Gastroesophageal sphincter (tissue), 4 donors: Measurements from ENCODE around the gene BOLA2B. TPM values are rescaled to one million over a fixed set of nuclear protein-coding genes. Genes with fewer than 3 reads are reported as not detected.

Experiments
- ATAC-seq: fragments of 150-250 bp; one replicate; pipeline ENCODE4 v1.9.1; 2016; ENCODE audit warnings: mild to moderate bottlenecking, moderate library complexity
- H3K27ac ChIP-seq, 4 donors: fragments of 200-600 bp; sonication (generic) in 3 of 4; 1 replicate in 3 of 4; 2 replicates in 1 of 4; pipeline ENCODE4 v1.5.1; 2016 to 2019
- H3K27me3 ChIP-seq: fragments of 200-600 bp; sonication (generic); one replicate; pipeline ENCODE4 v1.5.1; 2019
- H3K36me3 ChIP-seq, 2 donors: fragments of 200-600 bp; sonication (generic); one replicate each; pipeline ENCODE4 v1.5.1; 2019; ENCODE audit warnings: control low read depth in 1 of 2
- H3K4me1 ChIP-seq, 3 donors: fragments of 200-600 bp; sonication (generic); 1 replicate in 2 of 3; 2 replicates in 1 of 3; pipeline ENCODE4 v1.5.1; 2016 to 2019; ENCODE audit warnings: control low read depth in 2 of 3
- H3K4me3 ChIP-seq, 2 donors: fragments of 200-600 bp; sonication (generic); one replicate each; pipeline ENCODE4 v1.5.1; 2019; ENCODE audit warnings: mild to moderate bottlenecking in 1 of 2, moderate library complexity in 1 of 2
- H3K9me3 ChIP-seq, 3 donors: fragments of 200-600 bp; sonication (generic); one replicate each; pipeline ENCODE4 v1.5.1; 2017 to 2019; ENCODE audit warnings: control low read depth in 2 of 3
- EP300 ChIP-seq: sonication (generic); formaldehyde crosslinking; IDR thresholded peaks from one replicate; pipeline ENCODE4 v1.6.1; 2017; ENCODE audit warnings: antibody characterized with exemption, mild to moderate bottlenecking
- POLR2A ChIP-seq, 2 donors: fragments of 450-650 bp; IDR thresholded peaks; one replicate each; pipeline ENCODE4 v1.6.1; 2017; ENCODE audit warnings: antibody characterized with exemption in 2 of 2, mild to moderate bottlenecking in 2 of 2, moderate library complexity in 1 of 2
- POLR2AphosphoS5 ChIP-seq: sonication (generic); formaldehyde crosslinking; IDR thresholded peaks from one replicate; pipeline ENCODE4 v1.6.1; 2017; ENCODE audit warnings: antibody characterized with exemption
- WGBS, 2 donors: methylation state at CpG; one replicate each; pipeline ENCODE4 v1.1.5; 2018; ENCODE audit warnings: low coverage in 1 of 2; 5-methylcytosine and 5-hydroxymethylcytosine counted together
- small RNA-seq, 4 donors: library from RNA; depleted of rRNA; stranded (forward); fragments of <200 nt; gene quantifications; one replicate each; pipeline ENCODE3, GENCODE V24; 2016
- total RNA-seq, 4 donors: library from RNA; depleted of rRNA; stranded (reverse); fragments of >200 nt; gene quantifications; one replicate each; pipeline ENCODE4 v1.1.0, GENCODE V29; 2016
- TF ChIP-seq, protein P1 (sequence below), 4 experiments: fragments of 200-600 bp in 2 of 4; fragments of 450-650 bp in 2 of 4; sonication (generic) in 1 of 4; IDR thresholded peaks; one replicate each; pipeline ENCODE4 v1.5.1; 2017 to 2019; ENCODE audit warnings: antibody characterized with exemption in 4 of 4, mild to moderate bottlenecking in 2 of 4, moderate library complexity in 2 of 4

The BOLA2B gene
- total RNA-seq, 4 donors from 2014 or later, result 72.7 to 98.8 (median 88.4) TPM

DNA sequence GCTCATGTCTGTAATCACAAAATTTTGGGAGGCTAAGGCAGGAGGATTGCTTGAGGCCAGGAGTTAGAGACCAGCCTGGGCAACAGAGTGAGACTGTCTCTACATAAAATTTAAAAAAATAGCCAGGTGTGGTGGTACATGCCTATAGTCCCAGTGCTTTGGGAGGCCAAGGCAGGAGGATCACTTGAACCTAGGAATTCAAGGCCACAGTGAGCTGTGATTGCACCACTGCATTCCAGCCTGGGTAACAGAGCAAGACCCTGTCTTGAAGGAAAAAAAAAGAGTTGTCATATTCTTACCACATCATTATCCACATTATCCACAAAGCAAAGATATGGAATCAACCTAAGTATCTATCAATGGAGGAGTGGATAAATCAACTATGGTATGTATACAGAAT lies 49.4 kb downstream of the BOLA2B start:
- no peaks in the 10 kb centered on the region for H3K4me1 ChIP-seq
- H3K36me3 ChIP-seq, result no peaks in the 10 kb centered on the region
- TF ChIP-seq EP300, result no peak
- TF ChIP-seq, protein P1, sequence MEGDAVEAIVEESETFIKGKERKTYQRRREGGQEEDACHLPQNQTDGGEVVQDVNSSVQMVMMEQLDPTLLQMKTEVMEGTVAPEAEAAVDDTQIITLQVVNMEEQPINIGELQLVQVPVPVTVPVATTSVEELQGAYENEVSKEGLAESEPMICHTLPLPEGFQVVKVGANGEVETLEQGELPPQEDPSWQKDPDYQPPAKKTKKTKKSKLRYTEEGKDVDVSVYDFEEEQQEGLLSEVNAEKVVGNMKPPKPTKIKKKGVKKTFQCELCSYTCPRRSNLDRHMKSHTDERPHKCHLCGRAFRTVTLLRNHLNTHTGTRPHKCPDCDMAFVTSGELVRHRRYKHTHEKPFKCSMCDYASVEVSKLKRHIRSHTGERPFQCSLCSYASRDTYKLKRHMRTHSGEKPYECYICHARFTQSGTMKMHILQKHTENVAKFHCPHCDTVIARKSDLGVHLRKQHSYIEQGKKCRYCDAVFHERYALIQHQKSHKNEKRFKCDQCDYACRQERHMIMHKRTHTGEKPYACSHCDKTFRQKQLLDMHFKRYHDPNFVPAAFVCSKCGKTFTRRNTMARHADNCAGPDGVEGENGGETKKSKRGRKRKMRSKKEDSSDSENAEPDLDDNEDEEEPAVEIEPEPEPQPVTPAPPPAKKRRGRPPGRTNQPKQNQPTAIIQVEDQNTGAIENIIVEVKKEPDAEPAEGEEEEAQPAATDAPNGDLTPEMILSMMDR (IDR thresholded peaks at IDR 0.05), result no peak
- no peak for TF ChIP-seq POLR2A (IDR thresholded peaks at IDR 0.05)
- no peak for TF ChIP-seq POLR2AphosphoS5
- H3K27me3 ChIP-seq, result no peaks in the 10 kb centered on the region
- H3K27ac ChIP-seq, result no peak overlapping the region
- no peak overlapping the region for H3K4me3 ChIP-seq
- ATAC-seq, result no peak
- peaks cover 0 to 5% (median 0%) of the 10 kb centered on the region in 3 donors for H3K9me3 ChIP-seq

DNA sequence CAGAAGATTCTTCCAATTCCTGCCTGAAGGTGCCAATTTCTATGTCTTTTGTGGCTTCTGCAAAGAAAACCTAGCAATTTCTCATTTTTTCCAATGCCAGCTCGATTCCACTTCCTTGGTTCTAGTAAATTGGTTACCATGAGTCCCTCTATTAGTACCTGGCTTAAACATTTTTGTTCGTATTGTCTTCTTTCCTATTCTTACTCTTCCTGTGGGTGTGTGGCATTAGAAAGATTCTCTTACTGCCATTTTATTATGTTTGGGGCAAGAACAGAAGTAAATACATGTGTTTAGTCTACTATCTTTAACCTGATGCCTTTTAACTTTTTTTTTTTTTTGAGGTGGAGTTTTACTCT lies 50.1 kb downstream of the BOLA2B start:
- no peaks in the 10 kb centered on the region for H3K27me3 ChIP-seq

More for the DNA sequence above, 50.1 kb downstream of the BOLA2B start:
- Histone ChIP-seq H3K36me3 (no peaks in the 10 kb centered on the region), H3K4me3 (no peak overlapping the region), H3K4me1 (no peaks in the 10 kb centered on the region), H3K27ac (no peak overlapping the region), H3K9me3 (no peaks in the 10 kb centered on the region)
- ATAC-seq, result no peak
- TF ChIP-seq, protein P1 (IDR thresholded peaks at IDR 0.05), result no peak
- no peak for TF ChIP-seq POLR2AphosphoS5
- TF ChIP-seq POLR2A (IDR thresholded peaks at IDR 0.05), result no peak
- no peak for TF ChIP-seq EP300
- 60 to 65% methylated on average over 2 of the region's 2 CpGs for WGBS, 2 donors

Small RNA genes within 50 kb of the gene (small RNA-seq; reads per million reads assigned to genes)
- gene AC106782.4, result 0 reads per million in 4 donors

Other genes with a start within 250 kb of the BOLA2B start
- 100 to 1,000 TPM in 2 of 4 donors, 10 to 100 TPM in 2; 89.1 to 131 (median 100) TPM for gene TMEM219, start 231.6 kb downstream of the BOLA2B start, total RNA-seq
- gene TAOK2, start 219.8 kb downstream of the BOLA2B start, total RNA-seq, result 10 to 100 TPM; 38.4 to 62.1 (median 46.5) TPM
- gene HIRIP3, start 198.0 kb downstream of the BOLA2B start, total RNA-seq, result 10 to 100 TPM; 25.6 to 31.4 (median 28.2) TPM
- 10 to 100 TPM; 40.9 to 82.2 (median 74.4) TPM for gene INO80E, start 197.4 kb downstream of the BOLA2B start, total RNA-seq
- gene DOC2A, start 182.6 kb downstream of the BOLA2B start, total RNA-seq, result under 1 TPM in 3 of 4 donors, not detected in 1; 0.77 to 0.81 (median 0.78) TPM
- gene C16orf92, start 170.5 kb downstream of the BOLA2B start, total RNA-seq, result not detected
- not detected for gene TLCD3B, start 162.4 kb downstream of the BOLA2B start, total RNA-seq
- 1,000 to 10,000 TPM; 1,018 to 1,914 (median 1,258) TPM for gene ALDOA, start 127.9 kb downstream of the BOLA2B start, total RNA-seq
- 10 to 100 TPM; 41.2 to 58.5 (median 48.6) TPM for gene PPP4C, start 117.7 kb downstream of the BOLA2B start, total RNA-seq
- under 1 TPM; 0.40 to 0.84 (median 0.45) TPM for gene TBX6, start 101.7 kb downstream of the BOLA2B start, total RNA-seq
- gene YPEL3, start 97.5 kb downstream of the BOLA2B start, total RNA-seq, result 100 to 1,000 TPM in 1 of 4 donors, 10 to 100 TPM in 3; 76.9 to 105 (median 80.2) TPM
- 1 to 10 TPM; 1.1 to 3.1 (median 1.9) TPM for gene GDPD3, start 80.1 kb downstream of the BOLA2B start, total RNA-seq
- gene MAPK3, start 70.4 kb downstream of the BOLA2B start, total RNA-seq, result 10 to 100 TPM; 39.2 to 61.4 (median 48.4) TPM
- 10 to 100 TPM in 3 of 4 donors, 1 to 10 TPM in 1; 8.6 to 32.0 (median 13.1) TPM for gene CORO1A, start 10.1 kb downstream of the BOLA2B start, total RNA-seq
- gene SLX1A, start 209 bp upstream of the BOLA2B start, total RNA-seq, result 10 to 100 TPM in 2 of 4 donors, 1 to 10 TPM in 2; 7.8 to 21.2 (median 13.5) TPM
- gene SULT1A3, start 5.6 kb upstream of the BOLA2B start, total RNA-seq, result 10 to 100 TPM in 1 of 4 donors, 1 to 10 TPM in 2, not detected in 1; 5.1 to 10.4 (median 8.8) TPM
- 1 to 10 TPM in 2 of 4 donors, under 1 TPM in 2; 0.32 to 7.0 (median 2.5) TPM for gene NPIPB13, start 54.8 kb upstream of the BOLA2B start, total RNA-seq
- 10 to 100 TPM; 43.1 to 68.1 (median 54.3) TPM for gene CD2BP2, start 161.6 kb upstream of the BOLA2B start, total RNA-seq
- gene TBC1D10B, start 176.8 kb upstream of the BOLA2B start, total RNA-seq, result 10 to 100 TPM; 17.1 to 40.9 (median 20.4) TPM
- not detected for gene MYL11, start 181.1 kb upstream of the BOLA2B start, total RNA-seq
- 1 to 10 TPM in 2 of 4 donors, under 1 TPM in 2; 0.59 to 2.2 (median 1.2) TPM for gene SEPTIN1, start 188.9 kb upstream of the BOLA2B start, total RNA-seq
- gene ZNF48, start 201.8 kb upstream of the BOLA2B start, total RNA-seq, result 10 to 100 TPM in 3 of 4 donors, 1 to 10 TPM in 1; 7.9 to 17.5 (median 12.2) TPM
- 10 to 100 TPM; 17.6 to 29.3 (median 19.5) TPM for gene ZNF771, start 213.9 kb upstream of the BOLA2B start, total RNA-seq
- 10 to 100 TPM; 10.9 to 17.4 (median 13.8) TPM for gene DCTPP1, start 236.4 kb upstream of the BOLA2B start, total RNA-seq